Hematopoietic multipotent progenitor cell treated with erythropoietin and hydrocortisone succinate and interleukin-3 and kit ligand, for 4 days (in vitro differentiated cells): Measurements from ENCODE around the gene OR4F15.

Source experiments
- DNase-seq: peaks from one replicate; pipeline ENCODE4 v3.0.0-alpha.2; 2015

Gene OR4F15

DNA sequence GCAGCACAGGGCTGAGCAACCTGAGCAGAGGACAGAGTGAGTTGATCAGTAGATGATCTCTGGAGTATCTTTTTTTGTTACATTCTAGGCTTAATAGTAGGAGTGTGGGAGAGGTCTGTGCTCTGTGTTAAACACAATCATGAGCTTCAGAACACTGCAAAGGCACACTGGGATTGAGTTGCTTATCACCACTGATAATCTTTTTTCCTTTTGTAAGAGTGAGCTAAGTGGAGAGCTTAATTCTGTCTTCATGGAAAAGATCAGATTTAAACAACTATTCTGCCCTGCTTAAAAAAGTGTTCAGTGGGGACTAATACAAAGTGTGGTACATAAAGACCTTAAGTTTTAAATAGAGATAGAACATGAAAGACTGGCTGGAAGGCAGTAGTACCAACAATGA, 7.6 kb upstream of the OR4F15 start:
- no peak for DNase-seq

DNA sequence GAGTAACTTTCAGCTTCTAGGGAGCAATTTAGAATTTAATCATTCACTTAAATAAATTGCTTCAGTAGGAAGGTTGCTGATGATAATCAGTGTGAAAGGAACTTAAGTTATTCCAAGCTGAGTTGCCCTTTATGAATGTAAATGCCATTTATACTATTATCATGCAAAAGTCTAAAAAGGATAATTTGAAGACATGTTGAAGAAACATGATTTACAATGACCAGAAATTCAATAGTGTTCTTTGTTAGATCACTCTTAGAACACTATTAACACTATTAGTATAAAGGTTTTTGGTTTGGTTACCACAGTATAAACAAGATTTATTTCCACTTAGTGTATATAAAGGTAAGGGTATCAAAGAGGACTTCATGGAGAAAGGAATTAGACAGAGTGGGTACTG, 7.1 kb upstream of the OR4F15 start:
- DNase-seq: no peak

DNA sequence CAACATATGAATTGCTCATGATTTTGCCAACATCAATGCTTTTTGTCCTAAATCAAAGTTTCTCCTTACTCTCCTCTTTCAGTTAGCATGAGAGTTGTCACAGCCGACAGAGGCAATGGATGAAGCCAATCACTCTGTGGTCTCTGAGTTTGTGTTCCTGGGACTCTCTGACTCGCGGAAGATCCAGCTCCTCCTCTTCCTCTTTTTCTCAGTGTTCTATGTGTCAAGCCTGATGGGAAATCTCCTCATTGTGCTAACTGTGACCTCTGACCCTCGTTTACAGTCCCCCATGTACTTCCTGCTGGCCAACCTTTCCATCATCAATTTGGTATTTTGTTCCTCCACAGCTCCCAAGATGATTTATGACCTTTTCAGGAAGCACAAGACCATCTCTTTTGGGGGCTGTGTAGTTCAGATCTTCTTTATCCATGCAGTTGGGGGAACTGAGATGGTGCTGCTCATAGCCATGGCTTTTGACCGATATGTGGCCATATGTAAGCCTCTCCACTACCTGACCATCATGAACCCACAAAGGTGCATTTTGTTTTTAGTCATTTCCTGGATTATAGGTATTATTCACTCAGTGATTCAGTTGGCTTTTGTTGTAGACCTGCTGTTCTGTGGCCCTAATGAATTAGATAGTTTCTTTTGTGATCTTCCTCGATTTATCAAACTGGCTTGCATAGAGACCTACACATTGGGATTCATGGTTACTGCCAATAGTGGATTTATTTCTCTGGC, 6.2 kb upstream of the OR4F15 start:
- no peak for DNase-seq

DNA sequence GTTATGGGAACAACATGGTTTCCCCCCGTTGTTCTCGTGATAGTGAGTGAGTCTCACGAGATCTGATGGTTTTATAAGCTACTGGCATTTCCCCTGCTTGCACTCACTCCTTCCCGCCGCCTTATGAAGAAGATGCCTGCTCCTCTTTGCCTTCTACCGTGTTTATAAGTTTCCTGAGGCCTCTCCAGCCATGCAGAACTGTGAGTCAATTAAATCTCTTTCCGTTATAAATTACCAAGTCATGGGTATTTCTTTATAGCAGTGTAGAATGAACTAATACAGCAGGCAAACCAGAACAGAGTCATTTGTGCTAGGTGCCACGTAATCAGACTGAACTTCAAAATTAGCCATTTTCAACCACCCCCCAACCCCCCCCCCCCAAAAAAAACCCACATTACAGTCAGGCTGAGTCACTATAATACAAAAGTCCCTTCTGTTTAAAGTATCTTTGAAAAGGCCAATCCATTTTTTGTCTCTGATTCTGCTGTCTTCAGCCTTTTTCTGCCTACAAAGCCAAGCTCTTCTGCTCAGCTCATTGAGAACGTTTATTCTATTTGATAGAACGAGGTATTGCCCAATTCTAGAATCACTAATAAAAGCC, 4.6 kb upstream of the OR4F15 start:
- no peak for DNase-seq

DNA sequence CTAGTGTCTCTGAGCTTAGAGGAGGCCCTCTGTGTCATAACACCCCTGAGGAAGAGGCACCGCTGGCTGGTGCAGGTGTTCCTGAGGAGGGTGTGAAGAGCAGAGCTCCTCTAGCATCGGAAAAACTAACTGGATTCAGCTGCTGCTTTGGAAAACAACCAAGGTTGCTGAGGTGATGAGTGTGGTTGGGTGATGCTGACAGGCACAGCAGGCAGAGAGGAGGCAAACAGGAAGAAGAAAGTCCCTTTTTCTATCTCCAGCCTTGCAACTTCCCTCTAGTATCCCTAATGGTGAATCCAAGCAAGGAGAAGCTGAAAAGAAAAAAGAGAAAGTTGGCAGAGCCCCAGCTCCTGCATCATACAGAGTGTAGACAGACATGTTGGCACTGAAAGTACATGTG, 3.8 kb upstream of the OR4F15 start:
- DNase-seq: no peak

DNA sequence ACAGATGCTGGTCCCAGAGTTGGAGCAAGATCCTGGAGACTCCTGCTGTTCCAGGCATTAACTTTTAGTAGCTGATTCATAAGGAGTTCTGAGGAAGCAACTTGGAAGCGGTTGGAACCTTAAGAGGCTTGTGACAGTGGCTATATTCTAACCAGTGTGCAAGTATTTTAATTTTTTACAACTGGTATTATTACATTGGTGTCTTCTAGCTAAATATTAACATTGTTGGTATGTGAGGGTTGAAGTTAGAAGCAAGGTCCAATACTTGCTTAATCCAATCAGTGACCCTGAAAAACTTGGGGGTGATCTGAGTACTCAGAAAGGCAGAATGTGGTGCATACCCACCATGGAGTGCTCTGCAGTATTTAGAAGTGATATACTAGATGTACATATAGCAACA, 1.5 kb upstream of the OR4F15 start:
- no peak for DNase-seq

DNA sequence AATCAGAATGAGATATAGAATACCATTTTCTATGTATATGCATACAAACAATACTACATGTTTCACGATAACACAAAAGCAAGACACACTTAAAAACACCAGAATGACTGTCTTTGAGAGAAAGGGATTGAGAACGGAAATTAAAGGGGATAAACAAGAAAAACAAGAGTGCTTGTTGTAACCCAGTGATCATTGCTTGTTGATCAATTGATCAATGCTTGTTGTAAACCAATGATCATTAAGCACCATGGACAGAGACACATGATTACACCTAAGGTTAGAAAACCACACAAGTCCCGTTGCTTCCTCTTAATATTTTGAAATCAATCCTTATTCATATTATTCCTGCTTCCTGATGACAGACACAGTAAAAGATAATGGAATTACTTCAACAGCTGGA, 1.1 kb upstream of the OR4F15 start:
- DNase-seq: peak; percentile 32

DNA sequence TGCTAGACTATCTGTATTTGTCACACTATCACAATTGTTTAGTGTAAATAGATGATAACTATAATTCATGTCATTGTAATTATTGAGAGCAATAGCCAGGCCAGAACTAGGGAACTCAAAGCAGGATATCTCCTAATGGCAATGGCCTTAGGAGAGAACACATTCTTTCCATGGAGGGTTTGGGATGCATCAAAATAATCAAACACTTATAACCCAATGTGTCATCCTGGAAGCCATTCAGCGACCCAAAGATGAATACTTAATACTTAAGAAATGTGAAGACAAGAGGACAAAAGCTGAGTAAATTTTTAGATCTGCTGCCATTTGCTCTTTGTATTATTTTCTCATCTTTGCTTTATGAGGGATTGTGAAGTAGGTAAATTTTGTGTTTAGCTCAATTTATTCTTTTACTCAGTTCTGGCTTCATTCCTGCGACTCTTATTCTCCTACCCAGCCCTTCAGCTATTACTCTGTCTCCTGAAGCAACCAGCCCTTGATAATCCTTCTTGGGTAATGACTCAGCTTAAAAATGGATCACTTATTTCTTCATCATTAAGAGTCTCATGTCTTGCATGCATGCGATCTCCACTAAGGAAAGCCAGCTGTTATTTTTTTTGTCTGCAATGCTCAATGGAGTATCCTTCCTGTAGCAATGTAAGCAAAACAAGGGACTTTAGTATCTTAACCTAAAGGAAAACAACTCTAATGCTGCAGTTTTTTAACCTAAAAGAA, 2.0 kb downstream of the OR4F15 start:
- DNase-seq: no peak

DNA sequence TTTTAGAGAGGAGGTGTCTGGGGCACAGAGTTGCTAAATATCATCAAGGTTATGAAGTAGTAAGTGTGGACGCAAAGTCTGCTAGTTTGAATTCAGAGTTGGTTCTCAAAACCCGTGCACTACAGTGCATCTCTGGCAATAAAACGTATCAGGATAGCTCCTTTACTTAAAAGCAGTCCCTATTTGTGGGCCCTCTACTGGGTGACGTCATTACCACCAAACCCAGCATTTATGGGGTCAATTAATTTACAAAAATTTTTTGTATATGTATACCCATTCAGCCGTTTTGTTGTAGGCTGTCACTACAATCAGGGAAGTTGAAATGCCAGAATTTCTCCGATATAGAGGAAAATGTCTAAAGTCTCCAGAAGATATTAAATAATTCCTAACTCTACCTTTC, 8.8 kb downstream of the OR4F15 start:
- DNase-seq: no peak

DNA sequence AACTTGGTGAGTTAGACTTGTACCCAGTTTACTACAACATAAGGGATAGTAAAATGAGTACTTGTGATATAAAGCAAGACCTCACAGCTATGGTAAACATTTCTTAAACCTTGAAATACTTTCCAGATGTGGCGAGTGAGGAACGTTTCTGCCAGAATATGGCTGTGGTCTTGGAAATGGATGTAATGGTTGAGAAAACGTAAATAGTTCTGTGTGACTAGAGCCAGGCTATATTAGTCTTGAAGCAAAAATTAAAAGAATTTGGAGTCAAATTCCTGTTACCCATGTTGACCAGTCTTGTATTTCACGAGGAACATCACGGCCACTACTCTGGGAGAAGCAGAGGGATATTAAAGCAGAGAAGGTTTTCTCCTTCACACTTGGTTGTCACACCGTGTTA, 15.3 kb downstream of the OR4F15 start:
- no peak for DNase-seq

DNA sequence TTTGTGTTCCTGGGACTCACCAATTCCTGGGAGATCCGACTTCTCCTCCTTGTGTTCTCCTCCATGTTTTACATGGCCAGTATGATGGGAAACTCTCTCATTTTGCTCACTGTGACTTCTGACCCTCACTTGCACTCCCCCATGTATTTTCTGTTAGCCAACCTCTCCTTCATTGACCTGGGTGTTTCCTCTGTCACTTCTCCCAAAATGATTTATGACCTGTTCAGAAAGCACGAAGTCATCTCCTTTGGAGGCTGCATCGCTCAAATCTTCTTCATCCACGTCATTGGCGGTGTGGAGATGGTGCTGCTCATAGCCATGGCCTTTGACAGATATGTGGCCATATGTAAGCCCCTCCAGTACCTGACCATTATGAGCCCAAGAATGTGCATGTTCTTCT, 16.8 kb downstream of the OR4F15 start:
- DNase-seq: no peak

DNA sequence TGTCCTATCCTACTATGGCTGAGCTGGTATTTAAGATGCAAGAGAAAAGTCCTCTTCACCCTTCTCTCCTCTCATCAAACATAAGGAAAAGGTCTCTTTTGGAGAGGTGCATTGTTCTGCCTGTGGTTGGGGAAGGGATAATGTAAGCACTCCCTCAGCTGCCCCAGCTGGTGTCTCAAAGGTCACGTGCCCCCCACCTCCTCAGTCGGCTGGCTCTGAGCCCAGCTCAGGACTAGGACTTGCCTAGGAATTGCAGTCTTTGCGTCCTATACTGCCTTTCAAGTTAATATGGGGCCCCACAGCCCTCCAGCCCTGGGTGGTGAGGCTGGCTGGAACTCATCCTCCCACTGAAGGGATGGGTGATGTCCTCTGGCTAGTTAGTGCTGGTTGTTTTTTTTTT, 29.7 kb downstream of the OR4F15 start:
- DNase-seq: no peak

DNA sequence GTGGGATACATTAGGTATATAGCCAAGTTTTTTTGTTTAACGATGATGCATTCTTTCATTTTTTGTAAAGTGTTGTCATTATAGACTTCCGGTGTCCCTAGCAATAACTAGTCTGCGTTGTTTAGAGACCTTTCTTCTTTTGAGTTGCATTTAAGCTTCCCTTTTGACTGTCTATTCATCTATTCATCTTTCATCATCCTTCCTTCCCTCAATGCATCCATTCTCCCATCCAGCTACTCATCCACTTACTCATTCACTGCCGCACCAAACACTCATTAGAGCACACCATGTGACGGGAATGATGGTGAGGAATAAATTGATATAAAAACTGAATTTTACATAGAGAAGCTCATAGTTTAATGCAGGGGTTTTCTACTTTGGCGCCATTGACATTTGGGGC, 32.9 kb downstream of the OR4F15 start:
- no peak for DNase-seq

DNA sequence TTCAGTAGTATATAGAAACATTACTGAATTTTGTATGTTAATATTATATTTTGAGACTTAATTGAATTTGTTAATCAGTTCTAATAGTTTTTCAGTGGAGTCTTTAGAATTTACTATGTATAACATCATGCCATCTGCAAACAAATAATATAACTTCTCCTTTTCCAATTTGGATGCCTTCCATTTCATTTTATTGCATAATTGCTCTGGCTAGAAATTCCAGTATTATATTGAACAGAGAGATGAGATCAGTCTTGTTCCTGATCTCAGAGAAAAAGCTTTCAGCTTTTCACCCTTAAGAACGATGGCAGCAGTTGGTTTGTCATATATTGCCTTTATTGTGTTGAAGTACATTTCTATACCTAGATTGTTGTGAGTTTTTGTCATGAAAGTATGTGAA, 40.4 kb downstream of the OR4F15 start:
- no peak for DNase-seq
